Limb (tissue), 2 donors: ENCODE measurements around the gene AVPR1B.

Experiments used
- DNase-seq, 2 donors: peaks; one replicate each; pipeline ENCODE4 v3.0.0-alpha.2; 2016; ENCODE audit errors: extremely low spot score in 2 of 2

Gene AVPR1B, protein sequence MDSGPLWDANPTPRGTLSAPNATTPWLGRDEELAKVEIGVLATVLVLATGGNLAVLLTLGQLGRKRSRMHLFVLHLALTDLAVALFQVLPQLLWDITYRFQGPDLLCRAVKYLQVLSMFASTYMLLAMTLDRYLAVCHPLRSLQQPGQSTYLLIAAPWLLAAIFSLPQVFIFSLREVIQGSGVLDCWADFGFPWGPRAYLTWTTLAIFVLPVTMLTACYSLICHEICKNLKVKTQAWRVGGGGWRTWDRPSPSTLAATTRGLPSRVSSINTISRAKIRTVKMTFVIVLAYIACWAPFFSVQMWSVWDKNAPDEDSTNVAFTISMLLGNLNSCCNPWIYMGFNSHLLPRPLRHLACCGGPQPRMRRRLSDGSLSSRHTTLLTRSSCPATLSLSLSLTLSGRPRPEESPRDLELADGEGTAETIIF

DNA sequence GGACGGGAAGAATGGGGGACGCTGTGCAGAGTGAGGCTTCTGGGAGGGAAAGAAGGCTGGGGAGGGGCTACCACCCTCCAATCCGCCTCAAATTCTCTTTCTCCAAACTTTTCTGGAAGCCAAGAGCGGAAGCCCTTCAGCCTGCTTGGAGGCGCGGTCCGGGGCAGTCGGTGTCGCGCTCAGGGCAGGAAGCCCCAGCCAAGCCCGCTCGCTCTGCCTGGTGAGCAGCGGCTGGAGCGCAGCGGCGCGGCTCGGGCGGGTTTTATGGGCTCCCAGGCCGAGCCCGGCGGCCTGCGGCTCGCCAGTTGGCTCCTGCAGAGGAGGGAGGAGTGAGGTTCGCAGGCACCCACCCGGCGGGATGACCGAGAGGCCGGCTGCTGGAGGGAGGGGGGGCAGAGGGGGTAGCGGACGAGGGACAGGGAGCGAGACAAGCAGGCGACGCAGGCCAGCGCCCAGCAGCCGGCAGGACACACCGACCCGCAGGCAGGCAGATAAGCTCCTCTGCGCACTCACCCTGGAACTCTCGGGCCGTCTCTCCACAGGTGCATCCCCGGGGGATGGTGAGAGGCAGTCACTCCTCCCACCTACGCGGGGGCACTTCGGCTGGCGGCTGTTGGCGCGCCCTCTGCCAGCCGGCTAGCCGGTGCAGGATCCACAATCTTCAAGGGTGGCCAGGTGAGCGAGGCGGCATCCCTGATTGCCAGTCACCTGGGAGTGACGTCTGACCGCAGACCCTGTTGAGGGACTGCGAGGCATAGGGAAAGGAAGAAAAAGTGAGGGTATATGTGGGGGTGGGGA, at the start of gene AVPR1B:
AVPR1B (minus strand) TSS at position 238 of the 798 bp plus-strand sequence. CDS start 498 bp downstream, outside the sequence.
- DNase-seq, result peak; percentile 42 to 70

DNA sequence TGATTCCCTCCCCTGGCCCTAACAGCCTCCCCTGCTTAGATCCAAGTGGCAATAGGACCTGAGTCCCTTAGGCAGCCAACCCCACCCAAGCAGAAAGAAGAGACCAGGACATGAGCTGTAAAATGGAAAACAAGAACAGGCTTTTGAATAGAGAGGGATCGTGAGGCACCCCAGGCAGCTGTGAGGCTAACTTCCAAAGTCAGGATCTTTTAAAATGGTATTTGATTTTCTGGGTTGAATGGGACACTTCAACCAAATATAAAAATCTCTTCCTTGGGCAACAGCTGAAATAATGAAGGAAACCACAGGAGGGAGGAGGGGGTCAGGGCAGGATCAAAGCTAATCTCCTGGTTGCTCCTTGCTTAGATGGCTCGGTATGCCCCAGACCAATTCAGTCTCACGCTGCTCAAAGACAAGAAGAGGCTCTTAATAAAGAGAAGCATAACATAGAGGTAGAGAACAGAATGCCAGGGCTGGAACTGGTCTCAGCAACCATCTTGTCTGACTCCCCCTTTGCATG, 28.6 kb upstream of the AVPR1B start:
- no peak for DNase-seq

DNA sequence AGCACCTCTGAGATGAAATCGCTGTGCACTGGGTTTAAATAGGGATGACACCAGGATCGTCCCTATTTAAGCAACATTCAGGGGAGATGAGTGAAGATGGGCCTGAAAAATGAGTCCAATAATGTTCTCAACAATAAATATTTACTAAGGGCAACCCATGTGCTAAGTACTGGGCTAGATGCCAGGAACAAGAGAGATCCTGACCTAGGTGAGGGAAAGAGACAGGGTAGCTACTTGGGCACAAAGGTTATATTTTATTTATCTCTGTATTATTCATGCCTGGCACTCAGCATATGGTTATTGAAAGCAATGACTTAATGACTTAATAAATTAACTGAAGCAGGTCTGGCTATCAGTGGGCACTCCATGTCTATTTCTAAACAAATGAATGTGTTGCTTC, 27.4 kb upstream of the AVPR1B start:
- no peak for DNase-seq

DNA sequence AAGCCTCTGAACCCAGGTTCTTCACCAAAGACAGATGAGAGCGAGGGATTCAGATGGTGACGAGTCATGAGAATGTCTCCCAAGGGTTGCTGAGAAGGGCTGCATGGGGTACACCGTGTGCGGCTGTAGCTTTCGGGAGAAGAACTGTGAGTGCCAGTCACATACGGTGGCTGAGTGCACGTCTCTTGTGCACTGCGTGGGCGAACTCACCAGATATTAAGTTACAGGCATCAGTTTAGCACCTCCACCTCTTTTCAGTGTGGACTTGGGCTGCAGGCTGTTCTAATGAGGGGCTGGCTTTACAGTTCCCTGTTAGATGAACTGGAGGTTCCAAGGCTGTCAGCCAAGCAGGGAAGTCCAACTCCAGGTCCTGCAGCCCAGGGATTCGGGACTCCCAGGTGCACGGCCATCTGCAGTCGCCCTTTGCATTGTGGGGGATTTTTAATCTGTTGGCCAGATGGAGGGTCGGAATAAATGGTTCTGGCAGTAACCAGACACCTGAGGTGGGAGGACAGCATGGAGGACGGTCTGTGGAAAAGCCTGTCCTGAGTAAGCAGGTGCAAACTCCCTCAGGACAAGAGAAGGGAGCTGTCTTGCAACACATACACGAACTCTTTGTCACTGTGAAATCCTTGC, 26.5 kb upstream of the AVPR1B start:
- DNase-seq, result peak; percentile 62 to 63

DNA sequence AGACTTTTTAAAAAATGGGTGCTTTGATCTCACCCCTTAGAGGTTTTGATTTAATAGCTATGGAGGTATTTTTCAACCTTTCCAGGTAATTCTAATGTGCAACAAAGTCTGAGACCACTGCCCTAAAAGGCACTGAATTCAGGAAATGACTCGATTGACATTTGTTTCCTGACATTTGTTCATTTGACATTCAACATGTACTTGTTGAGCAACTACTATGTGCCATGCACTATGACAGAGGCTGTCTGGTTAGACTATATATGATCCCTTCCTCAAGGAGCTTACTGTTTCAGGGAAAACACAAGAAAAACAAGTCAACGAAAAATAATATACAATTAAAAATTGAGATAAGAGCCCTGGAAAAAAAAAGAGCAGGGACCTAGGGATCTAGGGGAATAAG, 25.6 kb upstream of the AVPR1B start:
- DNase-seq, result no peak

DNA sequence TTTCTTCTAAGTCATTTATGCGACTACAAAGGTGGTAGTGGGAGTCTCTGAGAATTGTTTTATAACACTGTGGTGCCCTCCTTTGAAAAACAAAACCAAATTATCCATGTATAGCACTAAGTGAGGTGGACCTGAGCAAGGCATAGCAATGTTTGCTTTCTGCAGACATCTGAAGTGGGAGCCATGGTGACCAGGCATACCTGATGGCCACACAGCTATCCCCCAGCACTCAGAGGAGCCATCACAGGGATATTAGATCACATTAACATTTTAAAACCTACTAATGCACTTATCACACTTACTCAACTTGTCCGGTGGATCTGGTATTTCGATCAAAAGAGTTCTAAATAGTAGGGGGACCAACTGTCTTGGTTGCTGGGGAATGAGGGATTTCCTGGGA, 24.8 kb upstream of the AVPR1B start:
- DNase-seq, result no peak

DNA sequence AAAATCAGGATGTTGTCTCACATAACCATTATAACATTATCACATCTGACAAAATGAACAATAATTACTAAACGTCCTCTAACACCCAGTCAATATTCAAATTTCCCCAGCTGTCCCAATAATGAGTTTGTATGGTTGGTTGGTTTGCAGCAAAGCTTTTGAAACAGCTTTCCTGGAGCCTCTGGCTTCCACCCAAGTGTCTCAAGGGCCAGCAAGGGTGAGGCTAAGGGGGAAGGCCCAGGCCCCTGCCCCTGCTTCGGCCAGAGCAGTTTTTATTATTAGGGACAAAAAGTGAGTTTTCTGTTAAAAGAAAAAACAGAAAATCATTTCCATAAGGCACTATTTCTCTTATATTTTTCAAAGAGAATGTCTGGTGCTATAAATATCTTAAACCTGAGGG, 19.1 kb upstream of the AVPR1B start:
- no peak for DNase-seq

DNA sequence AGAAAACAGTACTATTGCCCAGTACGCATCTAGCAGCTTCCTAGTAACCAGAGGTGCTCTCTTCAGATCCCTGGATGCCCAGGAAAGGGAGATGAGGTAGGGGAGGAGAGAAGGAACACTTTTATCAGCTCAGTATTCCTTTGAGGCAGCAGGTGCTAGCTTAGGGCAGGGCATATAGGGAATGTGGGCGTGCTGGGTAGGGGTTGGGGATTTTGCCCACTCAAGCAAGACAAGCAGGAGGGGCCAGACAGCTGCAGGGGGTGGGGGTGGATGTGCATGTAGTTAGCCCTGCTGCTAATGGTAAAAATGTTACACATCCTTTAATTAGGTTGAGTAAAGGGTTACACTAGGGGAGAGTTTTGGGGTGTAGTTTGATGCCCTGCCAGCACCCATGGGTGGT, 18.1 kb upstream of the AVPR1B start:
- no peak for DNase-seq

DNA sequence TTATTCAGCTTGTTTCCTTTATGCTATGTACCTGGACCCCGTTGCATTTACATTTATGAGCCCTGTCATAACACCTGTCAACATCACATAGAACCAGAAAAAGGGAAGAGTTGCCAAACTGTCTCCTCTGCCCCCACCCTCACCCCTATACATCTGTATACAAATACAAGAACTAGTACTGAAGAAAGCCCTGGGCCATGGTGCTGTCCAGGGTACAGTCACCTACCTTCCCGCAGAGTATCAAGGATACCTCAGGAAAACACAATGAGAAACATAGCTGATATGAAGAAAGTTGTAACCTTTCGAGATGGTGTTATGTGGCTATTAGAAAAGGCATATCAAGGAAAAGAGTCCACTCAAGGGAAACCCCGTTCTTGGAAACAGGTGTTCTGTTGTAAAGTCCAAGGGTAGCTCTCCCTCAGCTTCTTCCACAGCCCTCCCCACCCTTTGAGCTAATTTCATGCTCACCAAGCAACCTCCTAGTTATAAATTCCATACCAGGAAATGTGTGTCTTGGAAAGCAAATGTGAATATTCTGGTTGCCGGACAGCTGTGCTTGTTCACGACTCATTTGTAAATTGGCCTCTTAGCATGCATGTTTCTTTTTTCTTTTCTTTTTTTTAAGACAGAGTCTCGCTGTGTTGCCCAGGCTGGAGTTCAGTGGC, 16.7 kb upstream of the AVPR1B start:
- no peak for DNase-seq

DNA sequence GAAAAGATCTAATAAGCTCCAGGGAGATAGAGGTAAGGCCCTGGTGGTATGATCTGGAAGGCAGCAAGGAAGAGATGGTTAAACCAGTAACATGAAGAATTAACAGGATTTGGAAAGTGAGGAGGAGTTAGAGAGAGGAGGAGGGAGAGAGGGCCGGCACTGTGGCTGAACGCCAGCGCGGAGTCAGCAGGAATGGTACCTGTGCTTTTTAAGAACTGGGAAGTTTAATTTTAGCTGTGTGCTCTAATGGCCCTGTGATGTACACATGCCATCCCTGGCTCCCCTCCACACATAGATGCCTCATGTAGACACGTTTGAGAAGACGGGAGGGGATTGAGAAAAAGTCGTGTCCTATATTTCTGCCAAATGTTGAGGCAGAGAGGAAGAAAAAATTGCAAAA, 13.8 kb upstream of the AVPR1B start:
- no peak for DNase-seq

DNA sequence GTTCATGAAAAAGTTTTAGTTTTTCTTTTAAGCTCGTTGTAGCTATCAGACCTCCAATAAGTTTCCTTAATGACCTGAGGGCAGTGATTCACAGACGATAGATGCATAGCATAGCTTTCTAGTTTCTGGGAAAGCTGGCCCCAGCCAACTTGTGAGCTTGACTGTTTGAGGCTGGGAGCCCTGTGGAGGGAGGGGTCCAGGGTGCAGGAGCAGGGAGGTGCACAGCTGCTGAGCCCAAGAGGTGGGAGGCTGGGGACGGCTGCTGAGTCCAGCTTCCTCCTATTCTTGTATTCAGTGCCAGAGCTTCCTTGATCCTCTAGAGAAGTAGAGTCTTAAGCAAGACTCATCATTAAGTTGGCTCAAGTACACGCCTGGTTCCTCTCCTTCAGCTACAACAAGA, 11.0 kb upstream of the AVPR1B start:
- DNase-seq, result no peak

DNA sequence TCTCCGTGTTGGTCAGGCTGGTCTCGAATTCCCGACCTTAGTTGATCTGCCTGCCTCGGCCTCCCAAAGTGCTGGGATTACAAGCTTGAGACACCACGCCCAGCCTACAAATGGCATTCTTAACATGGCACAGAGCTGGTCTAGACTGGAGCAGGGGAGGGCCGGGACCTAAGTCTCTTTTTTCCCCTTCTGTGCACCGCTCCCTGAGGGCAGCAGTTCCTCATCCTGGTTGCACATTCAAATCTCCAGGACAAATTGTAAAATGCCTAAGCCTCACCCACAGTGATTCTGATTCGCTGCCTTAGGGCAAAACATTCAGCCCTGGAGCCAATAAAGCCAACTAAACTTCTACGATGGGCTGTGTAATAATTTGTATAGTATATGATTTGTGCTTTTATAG, 10.1 kb upstream of the AVPR1B start:
- DNase-seq, result no peak

DNA sequence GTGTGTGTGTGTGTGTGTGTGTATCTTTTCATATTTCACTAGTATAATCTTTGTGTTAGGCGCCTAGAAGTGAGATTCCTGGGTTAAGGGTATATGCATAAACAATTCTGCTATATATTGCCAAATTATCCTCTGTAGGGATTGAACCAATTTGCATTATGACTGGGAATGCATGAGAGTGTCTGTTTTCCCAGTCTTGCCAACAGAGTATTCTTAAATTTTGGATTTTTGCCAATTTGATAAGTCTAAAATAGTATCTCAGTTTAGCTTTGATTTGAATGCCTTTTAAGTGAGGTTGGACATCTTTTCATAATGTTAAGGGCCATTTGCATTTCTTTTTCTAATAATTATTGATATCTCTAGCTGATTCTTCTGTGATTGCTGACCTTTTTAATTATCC, 8.2 kb upstream of the AVPR1B start:
- DNase-seq, result no peak

DNA sequence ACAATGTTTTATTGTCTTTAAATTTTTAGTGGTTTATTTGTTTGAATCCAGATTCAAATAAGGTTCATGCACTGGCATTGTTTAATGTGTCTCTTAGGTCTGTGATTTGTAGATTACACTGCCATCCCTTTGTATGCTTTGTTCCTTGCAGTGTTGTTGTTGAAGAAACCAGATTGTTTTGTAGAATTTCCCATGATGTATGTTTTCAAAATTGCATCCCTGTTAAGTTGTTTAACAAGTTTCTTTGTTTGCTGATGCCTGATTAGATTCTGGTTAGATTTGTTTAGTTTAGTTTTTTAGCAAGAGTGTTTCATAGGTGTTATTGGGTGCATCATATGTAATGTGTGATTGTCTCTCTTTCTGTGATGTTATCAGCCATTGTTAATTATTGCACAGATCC, 5.5 kb upstream of the AVPR1B start:
- no peak for DNase-seq

DNA sequence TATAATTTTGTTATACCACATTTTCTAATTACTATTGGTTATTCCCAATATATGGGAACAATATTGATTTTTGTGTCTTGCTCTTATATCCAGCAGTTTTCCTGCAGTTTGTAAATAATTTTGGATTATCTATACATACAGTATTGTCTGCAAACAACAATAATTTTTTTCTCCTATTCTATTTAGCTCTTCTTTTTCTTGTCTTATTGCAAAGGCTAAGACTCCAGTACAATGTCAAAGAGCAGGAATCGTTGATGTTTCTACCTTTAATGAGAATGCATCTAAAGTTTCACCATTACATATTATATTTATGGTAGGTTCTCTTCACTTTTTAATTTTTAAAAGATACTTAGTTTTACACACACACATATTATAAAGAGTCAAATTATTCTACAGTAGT, 4.1 kb upstream of the AVPR1B start:
- DNase-seq, result no peak

DNA sequence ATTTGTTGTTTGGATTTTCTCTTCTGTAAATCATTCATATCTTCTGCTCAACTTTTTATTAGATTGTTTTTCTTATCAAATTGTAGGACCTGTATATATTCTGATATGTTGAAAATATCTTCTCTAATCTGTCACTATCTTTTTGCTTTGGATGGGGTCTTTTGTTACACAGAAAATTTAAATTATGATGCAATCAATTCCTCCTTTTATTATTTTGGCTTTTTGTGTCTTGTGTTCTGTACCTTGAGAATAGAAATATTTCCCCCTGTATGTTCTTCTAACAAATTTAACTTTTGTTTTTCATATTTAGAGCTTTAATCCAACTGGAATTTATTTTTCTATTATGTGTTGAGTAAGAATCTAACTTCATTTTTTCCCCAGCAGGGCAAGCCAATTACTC, 3.2 kb upstream of the AVPR1B start:
- DNase-seq, result no peak

DNA sequence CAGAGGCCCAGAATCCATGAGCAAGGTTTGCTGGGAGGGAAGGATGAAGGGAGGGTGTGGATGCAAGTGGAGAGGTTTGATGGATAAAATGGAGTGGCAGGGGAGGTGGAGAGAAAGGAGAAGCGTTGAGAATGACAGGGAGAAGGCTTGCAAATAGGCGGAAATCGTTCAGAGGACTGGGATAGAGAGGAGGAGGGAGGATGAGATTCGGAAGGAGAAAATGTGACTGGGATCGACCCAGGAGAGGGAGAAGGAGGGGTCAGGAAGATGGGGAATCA, 376 bp downstream of the AVPR1B start:
- no peak for DNase-seq

DNA sequence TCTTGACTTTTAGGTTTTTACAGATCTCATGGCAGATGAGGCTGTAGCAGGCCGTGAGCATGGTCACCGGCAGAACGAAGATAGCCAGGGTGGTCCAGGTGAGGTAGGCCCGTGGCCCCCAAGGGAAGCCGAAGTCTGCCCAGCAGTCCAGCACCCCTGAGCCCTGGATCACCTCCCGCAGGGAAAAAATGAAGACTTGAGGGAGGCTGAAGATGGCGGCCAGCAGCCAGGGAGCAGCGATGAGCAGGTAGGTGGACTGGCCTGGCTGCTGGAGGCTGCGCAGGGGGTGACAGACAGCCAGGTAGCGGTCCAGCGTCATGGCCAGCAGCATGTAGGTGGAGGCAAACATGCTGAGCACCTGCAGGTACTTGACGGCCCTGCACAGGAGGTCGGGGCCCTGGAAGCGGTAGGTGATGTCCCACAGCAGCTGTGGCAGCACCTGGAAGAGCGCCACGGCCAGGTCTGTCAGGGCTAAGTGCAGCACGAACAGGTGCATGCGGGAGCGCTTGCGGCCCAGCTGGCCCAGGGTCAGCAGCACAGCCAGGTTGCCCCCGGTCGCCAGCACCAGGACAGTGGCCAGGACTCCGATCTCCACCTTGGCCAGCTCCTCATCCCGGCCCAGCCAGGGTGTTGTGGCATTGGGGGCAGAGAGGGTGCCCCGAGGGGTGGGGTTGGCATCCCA, 856 bp downstream of the AVPR1B start:
- peak in 1 of 2 donors; percentile 26 for DNase-seq

DNA sequence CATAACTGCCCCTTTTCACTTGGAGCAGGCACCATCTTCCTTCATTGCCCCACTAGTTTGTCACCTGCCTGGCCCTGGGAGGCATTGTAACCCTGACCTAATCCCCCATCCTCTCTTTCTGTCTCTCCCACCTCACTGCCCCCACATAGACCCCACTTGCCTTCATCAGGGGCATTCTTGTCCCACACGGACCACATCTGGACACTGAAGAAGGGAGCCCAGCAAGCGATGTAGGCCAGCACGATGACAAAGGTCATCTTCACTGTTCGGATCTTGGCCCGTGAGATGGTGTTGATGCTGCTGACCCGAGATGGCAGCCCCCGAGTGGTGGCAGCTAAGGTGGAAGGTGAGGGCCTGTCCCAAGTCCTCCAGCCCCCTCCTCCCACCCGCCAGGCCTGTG, 1.4 kb downstream of the AVPR1B start:
- no peak for DNase-seq

DNA sequence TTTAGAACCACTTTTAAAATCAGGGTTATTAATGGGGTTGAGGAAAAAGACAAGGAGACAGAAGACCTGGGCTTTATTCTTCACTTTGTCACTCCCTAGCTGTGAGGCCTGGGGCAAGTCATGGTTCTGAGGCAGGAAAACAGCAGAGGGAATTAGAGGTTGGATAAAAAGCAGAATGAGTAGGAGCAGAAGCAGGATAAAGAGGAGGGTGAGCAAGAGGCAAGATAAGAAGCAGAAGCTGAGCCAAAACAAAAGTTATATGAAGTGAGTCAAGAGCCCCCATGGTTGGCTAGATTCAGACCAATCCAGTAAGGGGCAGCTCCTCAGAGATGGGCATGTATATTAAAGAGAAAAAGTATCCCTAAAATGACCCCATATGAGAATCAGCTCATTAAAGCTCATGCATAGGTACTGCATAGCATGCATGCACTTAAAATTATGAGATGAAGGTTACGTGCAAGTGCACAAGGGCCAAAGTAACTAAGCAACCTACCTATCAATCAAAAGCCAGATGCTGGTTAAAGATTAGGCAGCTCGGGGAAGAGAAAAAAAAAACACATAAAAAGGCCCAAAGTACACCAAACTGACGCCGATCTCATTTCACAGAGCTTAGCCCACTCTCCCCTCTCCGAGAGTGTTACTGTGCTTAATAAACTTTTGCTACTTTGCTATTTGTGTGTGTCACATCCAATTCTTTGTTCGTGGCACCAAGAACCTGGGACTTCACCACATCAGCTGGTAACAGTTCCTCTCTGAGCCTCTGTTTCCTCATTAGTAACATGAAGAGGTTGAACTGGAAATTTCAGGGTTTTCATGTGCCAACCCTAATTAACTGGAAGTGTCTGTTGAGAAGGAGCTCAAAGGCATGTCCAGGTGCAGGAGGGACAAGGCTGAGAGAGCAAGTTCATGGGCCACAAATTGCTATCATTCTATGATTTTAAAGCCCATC, 2.2 kb downstream of the AVPR1B start:
- no peak for DNase-seq
